HG02678 (cell line): ENCODE data around the gene CCS.
"Not testable (repeated sequence)": the region's sequence is repeated elsewhere in the genome, so short reads cannot be mapped to it uniquely, and the experiment has no call there.

Experiments
- ATAC-seq: cut with Tn5 transposase; IDR thresholded peaks from one replicate; pipeline ENCODE4 v1.9.1; 2021; ENCODE audit warnings: mild to moderate bottlenecking, moderate library complexity; ENCODE audit not compliant: unreplicated experiment

The CCS gene

GRCh38 chr11:66592457-66593302 is at the start of gene CCS, which contains the start of gene CCDC87:
CCS (plus strand) TSS chr11:66593185; CDS start chr11:66593262, 77 bp downstream.
CCDC87 (minus strand) TSS chr11:66593063; CDS start chr11:66593015, 48 bp downstream.
- peak; percentile 93 for ATAC-seq

GRCh38 chr11:66543263-66544107 is 49.5 kb upstream of the CCS start:
- peak; percentile 34 for ATAC-seq

- not testable (repeated sequence) for ATAC-seq
Measured at GRCh38 chr11:66544952-66545351, 48.0 kb upstream of the CCS start.

- peak; percentile 86 for ATAC-seq
Measured at GRCh38 chr11:66545701-66546367, 47.2 kb upstream of the CCS start, which contains the start of gene ZDHHC24. ZDHHC24 (minus strand) TSS chr11:66546048; CDS start chr11:66546003, 45 bp downstream.

- no peak for ATAC-seq
Measured at GRCh38 chr11:66546368-66546965, 46.5 kb upstream of the CCS start, which contains the start of gene ACTN3. ACTN3 (plus strand) TSS chr11:66546903; CDS start chr11:66546938, 35 bp downstream.

GRCh38 chr11:66546966-66547661 is 45.9 kb upstream of the CCS start:
- ATAC-seq = no peak

- no peak for ATAC-seq
Measured at GRCh38 chr11:66547662-66548009, 45.3 kb upstream of the CCS start.

GRCh38 chr11:66548041-66548440 is 44.9 kb upstream of the CCS start:
- ATAC-seq = no peak

GRCh38 chr11:66548774-66549630 is 44.0 kb upstream of the CCS start:
- no peak for ATAC-seq

GRCh38 chr11:66549696-66550095 is 43.3 kb upstream of the CCS start:
- no peak for ATAC-seq

- ATAC-seq = no peak
Measured at GRCh38 chr11:66550887-66551286, 42.1 kb upstream of the CCS start.

GRCh38 chr11:66554602-66555001 is 38.4 kb upstream of the CCS start:
- no peak for ATAC-seq

- no peak for ATAC-seq
Measured at GRCh38 chr11:66555416-66555815, 37.6 kb upstream of the CCS start.

GRCh38 chr11:66556086-66556485 is 36.9 kb upstream of the CCS start:
- ATAC-seq = no peak

GRCh38 chr11:66557733-66558326 is 35.2 kb upstream of the CCS start:
- ATAC-seq = no peak

- ATAC-seq = no peak
Measured at GRCh38 chr11:66559142-66559865, 33.7 kb upstream of the CCS start.

GRCh38 chr11:66559866-66560676 is 32.9 kb upstream of the CCS start:
- no peak for ATAC-seq
